Sigmoid colon (tissue), 7 donors: Measurements from ENCODE around the gene PGM5. TPM values are rescaled to one million over a fixed set of nuclear protein-coding genes. Genes with fewer than 3 reads are reported as not detected.
A peak's percentile ranks its signal among the peaks of the same experiment; 100 is the strongest.

Experiments used
- DNase-seq: peaks from one replicate; pipeline ENCODE4 v3.0.0-alpha.2; 2019
- H3K27ac ChIP-seq, 4 donors: fragments of 200-600 bp; sonication (generic); one replicate each; pipeline ENCODE4 v1.5.1; 2016 to 2019; ENCODE audit warnings: mild to moderate bottlenecking in 1 of 4
- H3K27me3 ChIP-seq, 3 donors: fragments of 200-600 bp; sonication (generic); one replicate each; pipeline ENCODE4 v1.5.1; 2019; ENCODE audit warnings: mild to moderate bottlenecking in 1 of 3
- H3K36me3 ChIP-seq, 4 donors: fragments of 200-600 bp; sonication (generic); one replicate each; pipeline ENCODE4 v1.5.1; 2016 to 2019
- H3K4me1 ChIP-seq, 4 donors: fragments of 200-600 bp; sonication (generic); one replicate each; pipeline ENCODE4 v1.5.1; 2017 to 2019
- H3K4me3 ChIP-seq, 4 donors: fragments of 200-600 bp; sonication (generic); one replicate each; pipeline ENCODE4 v1.5.1; 2017 to 2019; ENCODE audit warnings: mild to moderate bottlenecking in 2 of 4, moderate library complexity in 1 of 4
- H3K9me3 ChIP-seq, 4 donors: fragments of 200-600 bp in 3 of 4; sonication (generic) in 3 of 4; one replicate each; pipeline versions ENCODE4 v1.5.1 to v1.6.1; 2013 to 2019
- CTCF ChIP-seq, 4 experiments: fragments of 450-650 bp in 3 of 4; fragments of 200-600 bp in 1 of 4; IDR thresholded peaks; one replicate each; pipeline ENCODE4 v1.5.1; 2016 to 2019; ENCODE audit warnings: antibody characterized with exemption in 4 of 4, mild to moderate bottlenecking in 3 of 4, moderate library complexity in 2 of 4
- EP300 ChIP-seq, 4 donors: sonication (generic); formaldehyde crosslinking; IDR thresholded peaks; one replicate each; pipeline ENCODE4 v1.6.1; 2017; ENCODE audit warnings: antibody characterized with exemption in 4 of 4
- POLR2A ChIP-seq, 2 donors: fragments of 450-650 bp; IDR thresholded peaks; one replicate each; pipeline ENCODE4 v1.6.1; 2016; ENCODE audit warnings: antibody characterized with exemption in 2 of 2, mild to moderate bottlenecking in 2 of 2, moderate library complexity in 2 of 2
- POLR2AphosphoS5 ChIP-seq, 4 donors: sonication (generic); formaldehyde crosslinking; IDR thresholded peaks; one replicate each; pipeline ENCODE4 v1.6.1; 2017; ENCODE audit warnings: antibody characterized with exemption in 4 of 4
- whole genome bisulfite sequencing, 2 donors: extraction: QIAGEN DNeasy Blood & Tissue Kit; methylation state at CpG; one replicate each; pipeline ENCODE4 v1.1.7; 2013; 5-methylcytosine and 5-hydroxymethylcytosine counted together
- intact Hi-C: fragments of 100-400 bp; cut with DNase I; formaldehyde crosslinking; loops from one replicate; pipeline ENCODE4 v1.15.1; 2023
- polyA plus RNA-seq, 3 donors: library from polyadenylated mRNA; stranded (reverse); fragments of 200-250 nt; gene quantifications; one replicate each; pipeline ENCODE4 v1.2.3, GENCODE V29; 2013
- total RNA-seq, 4 donors: library from RNA; depleted of rRNA; stranded (reverse); fragments of >200 nt; gene quantifications; one replicate each; pipeline ENCODE4 v1.1.0, GENCODE V29; 2016
- donor health status: healthy with polysubstance abuse.
- donor health status: Bipolar disorder and iron deficiency.
- donor health status: healthy.

PGM5 gene
- total and polyA plus RNA-seq, 7 donors: 3.9 to 670 (median 547) TPM

GRCh38 chr9:68416936-68417564 lies 60.6 kb downstream of the PGM5 start:
- no peak for DNase-seq
- TF ChIP-seq EP300 (IDR thresholded peaks at IDR 0.05) (no peak), CTCF (IDR thresholded peaks at IDR 0.05) (no peak), POLR2A (IDR thresholded peaks at IDR 0.05) (no peak), POLR2AphosphoS5 (IDR thresholded peaks at IDR 0.05) (no peak)
- Histone ChIP-seq H3K36me3 (peaks cover 0 to 13% (median 3%) of the 10 kb centered on the region in 4 donors), H3K4me3 (no peak overlapping the region), H3K4me1 (peaks cover 0 to 49% (median 41%) of the 10 kb centered on the region in 4 donors), H3K27ac (peak overlapping the region; percentile 59 to 71 (median 68)), H3K27me3 (no peaks in the 10 kb centered on the region), H3K9me3 (no peaks in the 10 kb centered on the region)
- intact Hi-C loops: no loop called here
- WGBS, 2 donors: 75 to 79% methylated on average over 8 of the region's 8 CpGs

GRCh38 chr9:68417762-68418161 lies 61.4 kb downstream of the PGM5 start:
- no peak overlapping the region for H3K4me3 ChIP-seq
- no peaks in the 10 kb centered on the region for H3K27me3 ChIP-seq
- no peaks in the 10 kb centered on the region for H3K9me3 ChIP-seq
- intact Hi-C loops: no loop called here
- H3K4me1 ChIP-seq: peaks cover 0 to 45% (median 36%) of the 10 kb centered on the region in 4 donors
- WGBS, 2 donors: 95 to 97% methylated on average over 3 of the region's 3 CpGs
- DNase-seq: no peak
- H3K36me3 ChIP-seq: peaks cover 0 to 18% (median 3%) of the 10 kb centered on the region in 4 donors
- no peak for TF ChIP-seq EP300 (IDR thresholded peaks at IDR 0.05)
- TF ChIP-seq POLR2AphosphoS5 (IDR thresholded peaks at IDR 0.05): no peak
- TF ChIP-seq CTCF (IDR thresholded peaks at IDR 0.05): no peak
- TF ChIP-seq POLR2A (IDR thresholded peaks at IDR 0.05): no peak
- peak overlapping the region; percentile 59 to 71 (median 68) for H3K27ac ChIP-seq

GRCh38 chr9:68418259-68418845 lies 61.9 kb downstream of the PGM5 start:
- H3K9me3 ChIP-seq: no peaks in the 10 kb centered on the region
- DNase-seq: no peak
- H3K36me3 ChIP-seq: peaks cover 0 to 18% (median 3%) of the 10 kb centered on the region in 4 donors
- H3K27ac ChIP-seq: peak overlapping the region; percentile 59 to 71 (median 68)
- TF ChIP-seq POLR2AphosphoS5 (IDR thresholded peaks at IDR 0.05) (no peak), EP300 (IDR thresholded peaks at IDR 0.05) (no peak), CTCF (IDR thresholded peaks at IDR 0.05) (no peak), POLR2A (IDR thresholded peaks at IDR 0.05) (no peak)
- intact Hi-C loops: no loop called here
- 84 to 86% methylated on average over 11 of the region's 11 CpGs for WGBS, 2 donors
- H3K4me3 ChIP-seq: no peak overlapping the region
- no peaks in the 10 kb centered on the region for H3K27me3 ChIP-seq
- H3K4me1 ChIP-seq: peaks cover 0 to 45% (median 36%) of the 10 kb centered on the region in 4 donors

- TF ChIP-seq CTCF (IDR thresholded peaks at IDR 0.05): no peak
- no peak for TF ChIP-seq EP300 (IDR thresholded peaks at IDR 0.05)
- TF ChIP-seq POLR2A (IDR thresholded peaks at IDR 0.05): no peak
- no peak for TF ChIP-seq POLR2AphosphoS5 (IDR thresholded peaks at IDR 0.05)
- Histone ChIP-seq H3K27ac (peak overlapping the region; percentile 59 to 71 (median 68)), H3K4me1 (peaks cover 0 to 58% (median 47%) of the 10 kb centered on the region in 4 donors), H3K9me3 (no peaks in the 10 kb centered on the region), H3K36me3 (peaks cover 0 to 18% (median 3%) of the 10 kb centered on the region in 4 donors), H3K4me3 (no peak overlapping the region), H3K27me3 (no peaks in the 10 kb centered on the region)
- DNase-seq: no peak
- intact Hi-C loops: no loop called here
- 69 to 72% methylated on average over 3 of the region's 3 CpGs for WGBS, 2 donors
Observed at GRCh38 chr9:68419901-68420300, 63.5 kb downstream of the PGM5 start.
